Fibroblast of mammary gland (primary cell): Measurements from ENCODE around the gene NPHP3.

ENCODE experiments used
- DNase-seq: peaks from one replicate; pipeline ENCODE4 v3.0.0-alpha.2; 2010; ENCODE audit warnings: low read depth
- H3K4me3 ChIP-seq: 2 replicates; pipeline ENCODE4 v1.5.1; 2011; ENCODE audit warnings: low read depth, mild to moderate bottlenecking, low read length, moderate library complexity; ENCODE audit not compliant: control insufficient read depth
- TF ChIP-seq, protein P1 (sequence below): conservative IDR thresholded peaks from 2 replicates; pipeline ENCODE4 v1.5.1; 2011; ENCODE audit warnings: low read depth, low read length, inconsistent platforms; ENCODE audit not compliant: control insufficient read depth, insufficient read depth

Gene NPHP3

DNA sequence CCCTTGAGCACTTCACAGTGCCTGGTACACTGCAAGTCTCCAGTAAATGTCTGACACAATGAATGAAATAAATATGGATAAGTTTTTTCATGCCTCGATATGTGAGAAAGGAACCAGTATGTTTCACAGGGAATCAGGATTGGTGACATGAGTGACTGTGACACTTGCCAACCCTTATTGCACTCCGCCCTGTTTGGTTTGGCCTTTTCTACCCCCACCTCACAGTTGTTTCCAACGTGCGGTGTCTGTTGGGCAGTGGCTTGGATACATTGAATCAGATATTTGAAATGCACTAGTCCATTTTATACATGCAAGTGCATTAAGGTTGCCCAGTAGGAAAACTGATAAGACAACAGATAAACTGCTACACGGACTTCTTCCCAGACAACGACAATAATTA is 2.0 kb downstream of the NPHP3 start:
- no peak for DNase-seq
- peak overlapping the region; percentile 17 for H3K4me3 ChIP-seq
- TF ChIP-seq, protein P1, sequence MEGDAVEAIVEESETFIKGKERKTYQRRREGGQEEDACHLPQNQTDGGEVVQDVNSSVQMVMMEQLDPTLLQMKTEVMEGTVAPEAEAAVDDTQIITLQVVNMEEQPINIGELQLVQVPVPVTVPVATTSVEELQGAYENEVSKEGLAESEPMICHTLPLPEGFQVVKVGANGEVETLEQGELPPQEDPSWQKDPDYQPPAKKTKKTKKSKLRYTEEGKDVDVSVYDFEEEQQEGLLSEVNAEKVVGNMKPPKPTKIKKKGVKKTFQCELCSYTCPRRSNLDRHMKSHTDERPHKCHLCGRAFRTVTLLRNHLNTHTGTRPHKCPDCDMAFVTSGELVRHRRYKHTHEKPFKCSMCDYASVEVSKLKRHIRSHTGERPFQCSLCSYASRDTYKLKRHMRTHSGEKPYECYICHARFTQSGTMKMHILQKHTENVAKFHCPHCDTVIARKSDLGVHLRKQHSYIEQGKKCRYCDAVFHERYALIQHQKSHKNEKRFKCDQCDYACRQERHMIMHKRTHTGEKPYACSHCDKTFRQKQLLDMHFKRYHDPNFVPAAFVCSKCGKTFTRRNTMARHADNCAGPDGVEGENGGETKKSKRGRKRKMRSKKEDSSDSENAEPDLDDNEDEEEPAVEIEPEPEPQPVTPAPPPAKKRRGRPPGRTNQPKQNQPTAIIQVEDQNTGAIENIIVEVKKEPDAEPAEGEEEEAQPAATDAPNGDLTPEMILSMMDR, result no peak

DNA sequence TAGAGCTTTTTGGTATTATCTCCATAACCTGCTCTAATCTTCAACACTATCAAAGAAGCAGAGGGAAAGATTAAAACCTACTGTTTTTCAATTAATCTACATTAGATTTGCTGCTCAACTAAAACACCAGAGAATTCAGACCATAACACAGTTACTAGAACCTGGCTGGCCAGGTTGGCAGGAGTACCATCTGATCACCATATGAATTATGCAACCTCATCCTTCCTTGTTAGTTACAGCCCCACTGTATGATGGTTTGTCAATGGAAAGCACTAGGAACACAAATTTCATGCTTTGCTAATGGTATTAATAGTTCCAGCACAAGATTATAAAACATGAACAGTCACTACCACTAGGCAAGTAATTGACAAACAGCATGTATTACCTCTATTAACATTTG is 5.8 kb downstream of the NPHP3 start:
- TF ChIP-seq, protein P1, result no peak
- DNase-seq, result no peak
- no peak overlapping the region for H3K4me3 ChIP-seq

DNA sequence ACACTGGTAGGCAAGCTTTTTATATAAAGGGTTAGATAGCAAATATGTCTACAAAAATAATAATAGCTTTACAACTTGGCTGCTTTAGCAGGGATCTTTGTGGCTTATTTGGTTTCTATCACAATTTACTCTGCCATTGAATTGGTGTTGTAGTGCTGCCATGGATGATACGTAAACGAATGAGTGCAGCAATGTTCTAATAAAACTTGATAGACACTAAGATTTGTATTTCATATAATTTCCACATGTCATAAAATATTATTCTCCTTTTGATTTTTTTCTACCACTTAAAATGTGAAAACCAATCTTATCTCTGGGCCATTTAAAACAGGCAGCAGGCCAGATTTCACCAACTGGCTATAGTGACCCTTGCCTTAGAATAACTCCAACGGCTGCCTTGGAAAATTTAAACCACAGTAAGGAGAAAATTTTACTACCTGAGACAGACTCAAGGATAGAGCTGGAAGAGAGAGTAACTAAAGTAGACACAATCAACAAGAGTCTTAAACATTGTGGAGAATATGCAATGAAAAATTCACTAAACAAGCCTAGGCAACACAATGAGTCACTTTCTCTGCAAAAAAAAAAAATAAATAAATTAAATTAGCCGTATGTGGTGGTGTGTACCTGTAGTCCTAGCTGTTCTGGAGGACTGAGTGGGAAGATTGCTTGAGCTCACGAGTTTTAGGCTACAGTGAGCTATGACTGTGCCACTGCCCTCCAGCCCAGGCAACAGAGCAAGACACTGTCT is 8.1 kb downstream of the NPHP3 start:
- H3K4me3 ChIP-seq, result no peak overlapping the region
- no peak for DNase-seq
- TF ChIP-seq, protein P1, result no peak

DNA sequence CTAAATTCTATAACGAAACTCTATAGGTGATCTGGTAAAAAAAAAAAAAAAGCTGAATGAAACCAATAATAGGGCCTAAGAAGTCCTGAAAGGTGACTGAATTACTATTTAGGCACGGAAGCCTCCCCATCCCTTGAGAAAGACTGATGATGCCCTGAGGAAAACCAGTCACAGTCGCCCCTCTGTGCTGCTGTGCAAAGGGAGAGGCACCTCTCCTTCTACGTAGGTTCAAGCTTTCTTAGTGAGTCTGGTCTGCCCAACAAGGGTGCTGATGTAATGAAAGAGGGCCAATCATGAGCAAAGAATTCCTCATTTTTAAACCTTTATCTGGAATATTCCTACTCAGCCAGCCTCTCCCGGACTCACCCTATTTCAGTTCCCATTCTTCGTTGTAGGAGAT is 11.9 kb downstream of the NPHP3 start:
- DNase-seq, result no peak
- no peak overlapping the region for H3K4me3 ChIP-seq
- TF ChIP-seq, protein P1, result no peak

DNA sequence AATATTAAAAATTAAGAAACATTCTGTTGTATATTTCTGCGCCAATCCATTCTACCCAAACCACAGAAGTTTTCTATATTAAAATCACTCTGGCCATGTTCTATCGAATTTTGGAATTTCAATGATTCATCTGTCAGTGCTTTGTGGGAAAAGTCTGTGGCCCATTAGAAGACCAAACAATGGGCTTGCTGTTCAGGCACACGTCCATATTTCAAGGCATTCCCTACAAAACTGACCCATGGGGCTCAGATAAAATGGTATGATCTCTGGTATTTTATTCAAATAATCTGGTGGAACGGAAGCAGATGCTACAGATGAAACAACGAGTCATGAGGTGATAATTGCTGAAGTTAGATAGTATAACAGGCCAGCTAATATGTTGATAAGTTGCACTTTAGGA is 12.4 kb downstream of the NPHP3 start:
- no peak for DNase-seq
- TF ChIP-seq, protein P1, result no peak
- no peak overlapping the region for H3K4me3 ChIP-seq

DNA sequence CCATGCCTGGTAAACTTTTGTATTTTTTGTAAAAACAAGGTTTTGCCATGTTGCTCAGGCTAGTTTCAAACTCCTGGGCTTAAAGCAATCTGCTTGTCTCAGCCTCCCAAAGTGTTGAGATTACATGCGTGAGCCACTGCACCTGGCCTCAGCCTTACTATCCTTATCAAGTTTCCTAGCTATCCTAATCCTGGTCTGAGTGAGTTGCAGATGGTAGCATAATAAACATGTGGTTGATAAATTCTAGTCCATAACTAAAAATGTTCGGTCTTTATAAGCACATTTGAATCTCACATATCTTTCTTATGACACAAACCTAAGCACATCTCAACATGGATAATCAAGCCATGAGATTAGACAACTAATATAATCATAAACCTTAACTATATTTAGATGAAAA is 18.5 kb downstream of the NPHP3 start:
- no peak for DNase-seq
- no peak overlapping the region for H3K4me3 ChIP-seq
- TF ChIP-seq, protein P1, result no peak
